GM23338 (cell line): Measurements from ENCODE around the gene FLT1. TPM values are rescaled to one million over a fixed set of nuclear protein-coding genes. Genes with fewer than 3 reads are reported as not detected.
A peak's percentile ranks its signal among the peaks of the same experiment; 100 is the strongest.

Source experiments
- ATAC-seq: fragments of 200-7000 bp; cut with Tn5 transposase; 3 replicates; pipeline ENCODE4 v1.9.1; 2020
- DNase-seq: peaks from one replicate; pipeline ENCODE4 v3.0.0-alpha.2; 2015; ENCODE audit warnings: low spot score
- H2AFZ ChIP-seq: fragments of 200-600 bp; sonication (generic); 2 replicates; pipeline ENCODE4 v1.8.0; 2016; ENCODE audit warnings: antibody characterized with exemption, mild to moderate bottlenecking, moderate library complexity
- H3F3A ChIP-seq: fragments of 200-600 bp; sonication (generic); replicated peaks from 2 replicates; pipeline ENCODE4 v1.8.0; 2017; ENCODE audit warnings: antibody characterized with exemption, mixed run types, low read depth
- H3K27ac ChIP-seq: fragments of 200-600 bp; sonication (generic); 2 replicates; pipeline ENCODE4 v1.6.1; 2016; ENCODE audit warnings: low read depth
- H3K27me3 ChIP-seq: fragments of 200-600 bp; sonication (generic); 2 replicates; pipeline ENCODE4 v1.8.0; 2016; ENCODE audit warnings: mild to moderate bottlenecking, mixed run types, moderate library complexity; ENCODE audit not compliant: insufficient read depth
- H3K36me3 ChIP-seq: fragments of 200-600 bp; sonication (generic); 2 replicates; pipeline ENCODE4 v1.8.0; 2016; ENCODE audit warnings: mild to moderate bottlenecking; ENCODE audit not compliant: insufficient read depth
- H3K4me1 ChIP-seq: fragments of 200-600 bp; sonication (generic); 2 replicates; pipeline ENCODE4 v1.8.0; 2016; ENCODE audit warnings: mild to moderate bottlenecking, moderate library complexity; ENCODE audit not compliant: insufficient read depth
- H3K4me2 ChIP-seq: fragments of 200-600 bp; sonication (generic); 2 replicates; pipeline ENCODE4 v1.7.1; 2017; ENCODE audit warnings: mixed run types
- H3K4me3 ChIP-seq: fragments of 200-600 bp; sonication (generic); 2 replicates; pipeline ENCODE4 v1.6.1; 2016; ENCODE audit warnings: mixed run types
- H3K79me2 ChIP-seq: fragments of 200-600 bp; sonication (generic); replicated peaks from 2 replicates; pipeline ENCODE4 v1.8.0; 2017; ENCODE audit warnings: mild to moderate bottlenecking; ENCODE audit not compliant: insufficient read depth
- H3K9me2 ChIP-seq: fragments of 200-600 bp; sonication (generic); 2 replicates; pipeline ENCODE4 v1.8.0; 2017; ENCODE audit not compliant: insufficient read depth
- H4K20me1 ChIP-seq: fragments of 200-600 bp; sonication (generic); replicated peaks from 2 replicates; pipeline ENCODE4 v1.8.0; 2017; ENCODE audit warnings: mild to moderate bottlenecking; ENCODE audit not compliant: insufficient read depth
- H3K27ac Mint-ChIP-seq: 2 replicates; pipeline ENCODE4 v1.8.0; 2020; ENCODE audit warnings: inconsistent platforms, mild to moderate bottlenecking, moderate library complexity, mixed read lengths
- H3K27me3 Mint-ChIP-seq: 3 replicates; pipeline ENCODE4 v1.8.0; 2022; ENCODE audit warnings: low read depth, mild to moderate bottlenecking, moderate library complexity, mixed read lengths, inconsistent platforms; ENCODE audit not compliant: insufficient read depth, poor library complexity
- H3K36me3 Mint-ChIP-seq: 3 replicates; pipeline ENCODE4 v1.8.0; 2021; ENCODE audit warnings: low read depth, mild to moderate bottlenecking, inconsistent platforms, moderate library complexity, mixed read lengths
- H3K4me1 Mint-ChIP-seq: 3 replicates; pipeline ENCODE4 v1.8.0; 2020; ENCODE audit warnings: mild to moderate bottlenecking, inconsistent platforms, mixed read lengths
- H3K4me3 Mint-ChIP-seq: 3 replicates; pipeline ENCODE4 v1.8.0; 2021; ENCODE audit warnings: moderate library complexity, mild to moderate bottlenecking, inconsistent platforms, mixed read lengths
- H3K9me3 Mint-ChIP-seq: 3 replicates; pipeline ENCODE4 v1.8.0; 2020; ENCODE audit warnings: moderate library complexity, mild to moderate bottlenecking, inconsistent platforms, mixed read lengths
- CREB1 ChIP-seq: fragments of 250-450 bp; sonication (Bioruptor Pico); IDR thresholded peaks from 2 replicates; pipeline ENCODE4 v1.5.0; 2020; ENCODE audit warnings: low read depth, mild to moderate bottlenecking, moderate library complexity
- CTCF ChIP-seq, 2 experiments: fragments of 200-600 bp in 1 of 2; sonication (generic) in 1 of 2; conservative IDR thresholded peaks; 2 replicates each; pipeline versions ENCODE4 v1.5.1 to v1.6.1; 2016 to 2017; ENCODE audit warnings: antibody characterized with exemption in 2 of 2, low read depth in 2 of 2, mild to moderate bottlenecking in 2 of 2, moderate library complexity in 1 of 2
- EZH2 ChIP-seq: fragments of 200-600 bp; sonication (generic); IDR thresholded peaks from one replicate; pipeline ENCODE4 v1.8.0; 2017; ENCODE audit warnings: antibody characterized with exemption, mild to moderate bottlenecking, low read depth; ENCODE audit not compliant: unreplicated experiment
- NANOG ChIP-seq: IDR thresholded peaks from 2 replicates; pipeline ENCODE4 v1.6.1; 2016; ENCODE audit warnings: antibody characterized with exemption, borderline replicate concordance
- POLR2AphosphoS5 ChIP-seq: IDR thresholded peaks from 2 replicates; pipeline ENCODE4 v1.6.1; 2016; ENCODE audit warnings: antibody characterized with exemption, low read depth
- ZNF114 ChIP-seq: fragments of 250-450 bp; sonication (Bioruptor Pico); IDR thresholded peaks from 2 replicates; pipeline ENCODE4 v1.5.0; 2020; ENCODE audit warnings: mild to moderate bottlenecking, moderate library complexity
- ZNF331 ChIP-seq: fragments of 250-450 bp; sonication (Bioruptor Pico); IDR thresholded peaks from 2 replicates; pipeline ENCODE4 v1.5.0; 2020; ENCODE audit warnings: low read depth, mild to moderate bottlenecking, moderate library complexity
- polyA plus RNA-seq: library from polyadenylated mRNA; unstranded; fragments of >200 nt; fragmentation: Nextera tagmentation; extraction: Ambion mirVana; gene quantifications from 2 replicates; pipeline ENCODE4 v1.2.1, GENCODE V29; 2016
- total RNA-seq: library from RNA; depleted of rRNA; stranded (reverse); fragments of >200 nt; shearing (Covaris generic); gene quantifications from 2 replicates; pipeline ENCODE4 v1.2.3, GENCODE V29; 2014
- TF ChIP-seq, protein P1 (sequence below): IDR thresholded peaks from 2 replicates; pipeline ENCODE4 v1.6.1; 2016; ENCODE audit warnings: antibody characterized with exemption
- TF ChIP-seq, protein P2 (sequence below): fragments of 250-450 bp; sonication (Bioruptor Pico); IDR thresholded peaks from 2 replicates; pipeline ENCODE4 v1.5.0; 2020; ENCODE audit warnings: mild to moderate bottlenecking, moderate library complexity

Gene FLT1
- total and polyA plus RNA-seq, 2 experiments from 2014 or later, result 26.8 to 116 TPM

- TF ChIP-seq, protein P1, sequence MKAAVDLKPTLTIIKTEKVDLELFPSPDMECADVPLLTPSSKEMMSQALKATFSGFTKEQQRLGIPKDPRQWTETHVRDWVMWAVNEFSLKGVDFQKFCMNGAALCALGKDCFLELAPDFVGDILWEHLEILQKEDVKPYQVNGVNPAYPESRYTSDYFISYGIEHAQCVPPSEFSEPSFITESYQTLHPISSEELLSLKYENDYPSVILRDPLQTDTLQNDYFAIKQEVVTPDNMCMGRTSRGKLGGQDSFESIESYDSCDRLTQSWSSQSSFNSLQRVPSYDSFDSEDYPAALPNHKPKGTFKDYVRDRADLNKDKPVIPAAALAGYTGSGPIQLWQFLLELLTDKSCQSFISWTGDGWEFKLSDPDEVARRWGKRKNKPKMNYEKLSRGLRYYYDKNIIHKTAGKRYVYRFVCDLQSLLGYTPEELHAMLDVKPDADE, result no peak
- TF ChIP-seq, protein P2, sequence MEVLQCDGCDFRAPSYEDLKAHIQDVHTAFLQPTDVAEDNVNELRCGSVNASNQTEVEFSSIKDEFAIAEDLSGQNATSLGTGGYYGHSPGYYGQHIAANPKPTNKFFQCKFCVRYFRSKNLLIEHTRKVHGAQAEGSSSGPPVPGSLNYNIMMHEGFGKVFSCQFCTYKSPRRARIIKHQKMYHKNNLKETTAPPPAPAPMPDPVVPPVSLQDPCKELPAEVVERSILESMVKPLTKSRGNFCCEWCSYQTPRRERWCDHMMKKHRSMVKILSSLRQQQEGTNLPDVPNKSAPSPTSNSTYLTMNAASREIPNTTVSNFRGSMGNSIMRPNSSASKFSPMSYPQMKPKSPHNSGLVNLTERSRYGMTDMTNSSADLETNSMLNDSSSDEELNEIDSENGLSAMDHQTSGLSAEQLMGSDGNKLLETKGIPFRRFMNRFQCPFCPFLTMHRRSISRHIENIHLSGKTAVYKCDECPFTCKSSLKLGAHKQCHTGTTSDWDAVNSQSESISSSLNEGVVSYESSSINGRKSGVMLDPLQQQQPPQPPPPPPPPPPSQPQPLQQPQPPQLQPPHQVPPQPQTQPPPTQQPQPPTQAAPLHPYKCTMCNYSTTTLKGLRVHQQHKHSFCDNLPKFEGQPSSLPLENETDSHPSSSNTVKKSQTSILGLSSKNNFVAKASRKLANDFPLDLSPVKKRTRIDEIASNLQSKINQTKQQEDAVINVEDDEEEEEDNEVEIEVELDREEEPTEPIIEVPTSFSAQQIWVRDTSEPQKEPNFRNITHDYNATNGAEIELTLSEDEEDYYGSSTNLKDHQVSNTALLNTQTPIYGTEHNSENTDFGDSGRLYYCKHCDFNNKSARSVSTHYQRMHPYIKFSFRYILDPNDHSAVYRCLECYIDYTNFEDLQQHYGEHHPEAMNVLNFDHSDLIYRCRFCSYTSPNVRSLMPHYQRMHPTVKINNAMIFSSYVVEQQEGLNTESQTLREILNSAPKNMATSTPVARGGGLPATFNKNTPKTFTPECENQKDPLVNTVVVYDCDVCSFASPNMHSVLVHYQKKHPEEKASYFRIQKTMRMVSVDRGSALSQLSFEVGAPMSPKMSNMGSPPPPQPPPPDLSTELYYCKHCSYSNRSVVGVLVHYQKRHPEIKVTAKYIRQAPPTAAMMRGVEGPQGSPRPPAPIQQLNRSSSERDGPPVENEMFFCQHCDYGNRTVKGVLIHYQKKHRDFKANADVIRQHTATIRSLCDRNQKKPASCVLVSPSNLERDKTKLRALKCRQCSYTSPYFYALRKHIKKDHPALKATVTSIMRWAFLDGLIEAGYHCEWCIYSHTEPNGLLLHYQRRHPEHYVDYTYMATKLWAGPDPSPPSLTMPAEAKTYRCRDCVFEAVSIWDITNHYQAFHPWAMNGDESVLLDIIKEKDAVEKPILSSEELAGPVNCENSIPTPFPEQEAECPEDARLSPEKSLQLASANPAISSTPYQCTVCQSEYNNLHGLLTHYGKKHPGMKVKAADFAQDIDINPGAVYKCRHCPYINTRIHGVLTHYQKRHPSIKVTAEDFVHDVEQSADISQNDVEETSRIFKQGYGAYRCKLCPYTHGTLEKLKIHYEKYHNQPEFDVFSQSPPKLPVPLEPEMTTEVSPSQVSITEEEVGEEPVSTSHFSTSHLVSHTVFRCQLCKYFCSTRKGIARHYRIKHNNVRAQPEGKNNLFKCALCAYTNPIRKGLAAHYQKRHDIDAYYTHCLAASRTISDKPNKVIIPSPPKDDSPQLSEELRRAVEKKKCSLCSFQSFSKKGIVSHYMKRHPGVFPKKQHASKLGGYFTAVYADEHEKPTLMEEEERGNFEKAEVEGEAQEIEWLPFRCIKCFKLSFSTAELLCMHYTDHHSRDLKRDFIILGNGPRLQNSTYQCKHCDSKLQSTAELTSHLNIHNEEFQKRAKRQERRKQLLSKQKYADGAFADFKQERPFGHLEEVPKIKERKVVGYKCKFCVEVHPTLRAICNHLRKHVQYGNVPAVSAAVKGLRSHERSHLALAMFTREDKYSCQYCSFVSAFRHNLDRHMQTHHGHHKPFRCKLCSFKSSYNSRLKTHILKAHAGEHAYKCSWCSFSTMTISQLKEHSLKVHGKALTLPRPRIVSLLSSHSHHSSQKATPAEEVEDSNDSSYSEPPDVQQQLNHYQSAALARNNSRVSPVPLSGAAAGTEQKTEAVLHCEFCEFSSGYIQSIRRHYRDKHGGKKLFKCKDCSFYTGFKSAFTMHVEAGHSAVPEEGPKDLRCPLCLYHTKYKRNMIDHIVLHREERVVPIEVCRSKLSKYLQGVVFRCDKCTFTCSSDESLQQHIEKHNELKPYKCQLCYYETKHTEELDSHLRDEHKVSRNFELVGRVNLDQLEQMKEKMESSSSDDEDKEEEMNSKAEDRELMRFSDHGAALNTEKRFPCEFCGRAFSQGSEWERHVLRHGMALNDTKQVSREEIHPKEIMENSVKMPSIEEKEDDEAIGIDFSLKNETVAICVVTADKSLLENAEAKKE (CRISPR knock-in tag), result no peak
- TF ChIP-seq ZNF331, result no peak
- no peak for TF ChIP-seq NANOG
- TF ChIP-seq EZH2, result no peak
Measured at GRCh38 chr13:28314879-28315278, 180.0 kb downstream of the FLT1 start (continued).

GRCh38 chr13:28313579-28313978 lies 181.3 kb downstream of the FLT1 start:
- H3K27ac Mint-ChIP-seq, result no peak overlapping the region
- H3K27me3 Mint-ChIP-seq, result peaks cover 10% of the 10 kb centered on the region
- no peak for TF ChIP-seq CREB1
- no peak for TF ChIP-seq ZNF331
- TF ChIP-seq ZNF114 (CRISPR knock-in tag), result no peak
- no peak for TF ChIP-seq POLR2AphosphoS5
- peak; percentile 60 to 70 for TF ChIP-seq CTCF (conservative IDR thresholded peaks at IDR 0.05; ENCODE audit: low read depth in 2 of 2)
- Histone ChIP-seq H2AFZ (no peak overlapping the region), H3K27ac (no peak overlapping the region), H3F3A (no peaks in the 10 kb centered on the region), H3K4me1 (no peaks in the 10 kb centered on the region), H3K27me3 (no peaks in the 10 kb centered on the region), H3K36me3 (peaks cover 13% of the 10 kb centered on the region; the same call in 1 of the 2 replicates), H3K9me2 (no peaks in the 10 kb centered on the region), H4K20me1 (no peaks in the 10 kb centered on the region), H3K79me2 (no peaks in the 10 kb centered on the region), H3K4me2 (no peak overlapping the region), H3K4me3 (no peak overlapping the region)
- peaks cover 5% of the 10 kb centered on the region for H3K4me1 Mint-ChIP-seq
- peak; percentile 61 for ATAC-seq
- peaks cover 16% of the 10 kb centered on the region for H3K36me3 Mint-ChIP-seq
- no peaks in the 10 kb centered on the region for H3K9me3 Mint-ChIP-seq
- peak; percentile 82 for DNase-seq
- H3K4me3 Mint-ChIP-seq, result no peak overlapping the region
